GOT3 (cell line): Measurements from ENCODE around the gene FDXR.

Source experiments
- DNase-seq: peaks from one replicate; lab custom pipeline; 2025; ENCODE audit warnings: mixed read lengths; lab: John Stamatoyannopoulos, UW

FDXR gene

GRCh38 chr17:74833501-74834377 lies 39.1 kb downstream of the FDXR start:
- DNase-seq = no peak

DNA sequence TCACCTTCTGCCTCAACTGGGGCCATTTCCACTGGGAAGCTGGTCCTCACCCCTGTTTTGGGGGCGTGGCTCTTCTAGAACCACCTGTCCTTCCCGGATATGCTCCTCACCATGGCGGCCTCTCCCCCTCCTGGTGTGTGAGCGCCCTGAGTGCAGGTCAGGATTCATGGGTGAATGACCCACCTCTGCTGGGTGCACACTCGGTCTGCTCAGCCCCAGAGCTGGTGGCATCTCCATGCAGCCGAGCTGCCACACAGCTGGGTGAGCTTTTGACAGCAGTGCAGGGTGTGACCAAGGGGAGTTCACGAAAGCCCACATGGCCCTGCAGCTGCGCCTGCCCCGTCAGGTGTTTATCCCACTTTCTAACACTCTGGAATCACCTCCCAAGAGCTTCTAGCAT lies 40.4 kb downstream of the FDXR start:
- no peak for DNase-seq

DNA sequence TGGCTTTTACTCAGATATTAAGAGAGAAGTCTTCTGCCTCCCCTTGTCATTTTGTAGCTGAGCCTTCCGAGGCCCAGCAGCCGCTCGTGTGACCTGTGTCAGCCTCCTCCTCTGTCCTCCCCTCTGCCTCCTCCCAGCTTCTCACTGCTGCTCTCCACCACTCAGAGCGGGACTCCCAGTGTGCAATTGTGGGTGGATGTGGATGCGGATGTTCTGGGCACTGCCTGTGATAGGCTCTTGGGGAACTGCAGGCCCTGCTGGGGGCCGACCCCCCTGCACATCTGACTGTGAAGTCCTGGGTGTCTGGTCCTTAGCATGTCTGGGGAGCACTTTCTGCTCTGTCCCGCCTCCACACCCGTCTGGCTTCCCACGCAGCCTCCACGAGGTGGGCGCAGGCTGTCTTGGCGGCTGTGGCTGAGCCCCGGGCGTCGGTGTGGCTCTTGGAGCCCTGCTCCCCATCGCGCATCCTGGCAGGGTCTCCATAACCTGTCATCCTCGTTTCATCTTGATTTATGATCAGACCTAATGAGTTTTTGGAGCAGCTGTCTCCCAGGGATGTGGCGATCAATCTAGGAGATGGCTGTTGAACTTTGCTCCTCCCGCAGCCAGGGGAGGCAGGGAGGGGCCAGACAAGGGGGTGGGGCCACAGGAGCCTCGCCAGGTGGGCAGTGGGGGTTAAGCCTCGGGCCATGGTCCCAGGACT lies 41.2 kb downstream of the FDXR start:
- no peak for DNase-seq

DNA sequence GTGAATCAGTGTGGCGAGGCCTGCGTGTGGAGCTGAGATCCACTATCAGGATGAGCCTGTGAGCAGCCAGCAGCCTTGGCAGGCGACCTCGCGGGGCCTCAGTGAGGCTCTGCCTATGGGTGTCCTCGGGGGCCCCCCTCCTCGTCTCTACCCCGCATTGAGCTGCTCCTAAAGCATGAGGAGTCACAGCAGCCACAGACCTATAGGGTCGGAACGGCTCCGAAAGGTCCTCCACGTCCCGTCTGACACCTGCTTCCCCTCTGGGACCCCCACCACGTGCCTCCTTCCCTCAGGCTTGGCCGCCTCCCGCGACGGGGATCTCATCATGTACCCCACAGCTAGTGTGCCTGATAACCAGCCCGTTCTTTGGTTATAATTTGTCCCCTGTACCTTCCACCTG lies 41.9 kb downstream of the FDXR start:
- no peak for DNase-seq

DNA sequence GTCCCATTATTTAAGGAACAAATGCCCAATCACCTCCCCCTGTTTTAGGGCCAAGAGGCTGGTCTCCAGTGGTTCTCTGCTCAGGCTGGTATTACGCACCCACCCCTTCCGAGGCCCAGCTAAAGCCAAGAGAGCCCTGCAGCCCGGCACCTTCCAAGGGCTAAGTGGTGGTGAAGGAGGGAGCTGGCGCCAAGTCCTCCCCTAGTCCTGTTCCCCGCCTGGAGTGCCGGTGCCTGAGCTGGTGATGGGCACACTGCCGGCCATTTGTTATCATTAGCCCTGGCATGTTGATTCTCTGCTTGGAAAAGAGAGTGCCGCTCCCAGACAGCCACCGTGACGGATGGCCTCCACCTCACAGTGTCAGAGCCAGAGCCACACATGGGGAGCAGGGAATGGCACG lies 45.0 kb downstream of the FDXR start:
- DNase-seq = no peak

DNA sequence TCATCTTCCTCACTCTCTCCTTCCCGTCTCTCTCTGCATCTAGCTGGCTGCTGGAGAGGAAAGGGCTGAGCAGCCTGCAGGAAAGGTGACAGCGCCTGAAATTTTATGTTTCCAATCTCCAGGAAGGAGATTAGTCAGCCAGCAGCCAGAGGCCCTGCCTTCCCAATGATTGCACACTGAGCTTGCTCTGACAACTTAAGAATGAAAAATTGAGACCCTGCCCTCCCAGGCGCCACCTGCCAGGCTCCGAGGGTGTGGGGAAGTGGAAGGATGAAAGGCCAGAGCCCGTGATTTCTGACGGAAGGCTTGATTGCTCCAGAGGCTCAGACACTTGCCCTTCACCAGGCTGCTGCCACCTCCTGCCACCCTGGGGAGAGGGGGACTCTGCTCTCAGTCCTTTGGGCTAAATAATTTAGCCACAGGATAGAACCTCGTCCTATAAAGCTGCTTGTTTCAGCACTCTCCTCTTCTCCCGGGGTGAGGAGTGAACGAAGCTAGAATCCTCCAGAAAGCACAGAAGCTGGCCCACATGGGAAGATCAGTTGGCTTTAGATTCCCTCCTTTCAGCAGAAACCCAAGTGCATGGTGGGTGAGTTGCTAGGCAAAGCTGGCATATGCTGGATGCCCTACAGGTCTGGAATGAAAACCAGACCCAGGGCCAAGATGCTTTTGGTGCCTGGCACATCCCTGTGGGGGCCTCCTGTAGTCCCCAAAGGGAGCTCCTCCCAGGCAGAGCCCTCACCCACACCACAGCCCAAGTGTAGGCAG lies 46.7 kb downstream of the FDXR start:
- DNase-seq = no peak

GRCh38 chr17:74824961-74825627 lies 47.7 kb downstream of the FDXR start:
- DNase-seq = no peak

DNA sequence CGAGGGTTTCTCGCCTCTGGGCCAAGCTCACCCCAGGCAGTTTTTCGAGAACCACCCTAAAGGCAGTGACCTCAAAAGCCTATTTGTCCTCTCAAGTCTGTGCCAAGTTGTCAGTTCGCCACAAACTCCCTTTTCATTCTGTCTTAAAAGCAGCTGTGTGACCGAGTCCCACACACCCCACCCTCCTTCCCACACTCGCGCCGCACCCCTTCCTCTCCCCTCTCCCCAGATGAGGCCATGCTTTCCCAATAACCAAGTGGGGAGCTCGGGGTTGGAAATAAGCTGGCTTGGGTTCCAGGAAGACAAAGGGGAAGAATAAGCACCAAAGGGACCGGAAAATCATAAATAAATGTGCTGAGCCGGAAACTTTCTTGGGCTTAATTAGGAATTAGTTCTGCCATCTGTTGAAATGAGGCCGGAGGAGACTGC lies 49.8 kb downstream of the FDXR start:
- DNase-seq = no peak

GRCh38 chr17:74822335-74822938 lies 50.4 kb downstream of the FDXR start:
- DNase-seq = no peak

- no peak for DNase-seq
Observed at GRCh38 chr17:74821655-74822334, 51.0 kb downstream of the FDXR start.

- DNase-seq = no peak
Observed at GRCh38 chr17:74819801-74820436, 52.9 kb downstream of the FDXR start.

DNA sequence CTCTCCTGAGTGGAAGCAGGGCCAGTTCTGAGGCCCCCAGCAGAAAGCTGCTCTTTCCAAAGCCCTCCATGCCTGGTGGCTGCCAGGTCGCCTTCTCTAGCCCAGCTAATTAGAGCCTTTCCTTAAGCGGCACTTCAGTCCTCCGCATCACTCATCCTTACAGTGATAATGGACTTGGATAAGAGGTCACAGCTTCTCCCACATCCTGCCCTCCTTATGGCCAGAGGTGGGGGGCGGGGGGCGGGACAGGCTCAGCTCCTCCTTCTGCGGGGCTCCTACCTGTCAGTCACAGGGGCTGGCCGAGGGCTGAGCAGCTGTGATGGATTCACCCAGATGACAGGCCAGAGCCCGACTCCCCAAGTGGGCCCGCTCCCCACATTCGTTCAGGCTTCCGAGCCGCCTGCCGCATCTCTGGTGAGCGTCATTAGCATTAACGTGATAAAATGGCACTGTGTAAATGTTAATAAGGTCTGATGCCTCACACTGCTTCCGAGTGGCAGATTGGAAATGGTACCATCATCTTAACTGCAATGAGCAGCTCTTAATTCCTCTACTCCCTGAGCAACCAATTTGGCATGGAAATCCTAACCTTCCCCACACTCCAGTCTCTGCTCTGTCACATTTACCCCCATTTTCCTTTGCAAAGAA lies 54.4 kb downstream of the FDXR start:
- DNase-seq = no peak

DNA sequence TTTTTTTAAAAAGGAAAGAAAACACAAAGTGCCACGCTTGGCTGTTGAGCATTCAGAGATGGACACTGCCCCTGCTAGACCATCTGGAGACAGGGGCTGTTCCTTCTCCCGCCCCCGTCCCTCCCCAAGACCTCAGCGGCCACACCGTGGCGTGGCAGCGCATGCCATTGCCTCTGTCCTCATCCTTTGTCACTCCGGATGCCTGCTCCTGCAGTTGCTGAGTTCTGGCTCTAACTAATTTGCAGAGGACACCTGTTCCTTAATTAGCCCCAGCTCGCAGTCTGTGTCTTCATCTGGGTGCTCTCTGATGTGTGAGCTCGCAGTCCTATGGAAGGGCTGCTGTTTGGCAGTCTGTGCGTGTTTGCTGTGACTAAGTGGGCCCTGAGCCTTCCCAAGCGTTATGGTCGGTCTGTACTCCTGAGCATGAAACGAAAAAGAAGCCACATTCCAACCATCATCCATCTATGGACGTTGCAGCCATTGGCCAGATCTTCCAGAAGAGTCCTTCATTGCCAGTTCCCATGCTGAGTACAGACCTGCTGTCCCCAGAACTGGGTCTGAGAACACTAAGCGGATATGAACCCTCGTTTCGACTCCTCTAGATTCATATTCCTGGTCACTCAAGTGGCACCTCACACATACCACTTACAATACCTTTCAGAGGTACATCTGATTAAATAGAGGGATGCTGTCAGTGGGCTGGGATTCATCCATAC lies 55.7 kb downstream of the FDXR start:
- no peak for DNase-seq

- DNase-seq = no peak
Observed at GRCh38 chr17:74815550-74816370, 57.0 kb downstream of the FDXR start.

- no peak for DNase-seq
Observed at GRCh38 chr17:74815067-74815466, 57.7 kb downstream of the FDXR start.

DNA sequence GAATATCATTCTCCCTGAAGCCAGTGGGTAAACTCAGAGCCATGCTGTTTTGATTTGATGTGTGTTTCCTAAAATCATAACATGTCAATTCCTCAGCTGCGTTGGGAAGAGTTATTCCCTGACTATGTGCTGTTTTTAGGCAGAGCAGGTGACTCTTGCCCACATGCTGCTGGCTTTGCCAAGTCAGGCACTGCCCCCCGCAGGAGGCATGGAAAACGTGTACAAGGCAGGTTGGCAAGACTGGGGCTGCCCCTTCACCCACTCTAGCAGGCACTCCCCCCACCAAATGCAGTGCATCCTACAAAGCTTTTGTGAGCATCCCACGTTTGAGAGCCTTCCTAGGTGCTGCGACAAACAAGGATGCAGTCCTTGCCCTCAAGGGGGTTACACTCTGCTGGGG lies 58.3 kb downstream of the FDXR start:
- DNase-seq = no peak
